Epithelial cell of proximal tubule (primary cell): ENCODE results near the gene DENND5B. TPM values are rescaled to one million over a fixed set of nuclear protein-coding genes. Genes with fewer than 3 reads are reported as not detected.

Experiments used
- DNase-seq: peaks from one replicate; pipeline ENCODE4 v3.0.0-alpha.2; 2011; ENCODE audit warnings: low read depth
- H3K4me3 ChIP-seq: 2 replicates; pipeline ENCODE4 v1.5.1; 2011; ENCODE audit warnings: low read depth, mild to moderate bottlenecking, low read length
- CTCF ChIP-seq: conservative IDR thresholded peaks from 2 replicates; pipeline ENCODE4 v1.5.1; 2012; ENCODE audit warnings: low read depth, mild to moderate bottlenecking, low read length
- total RNA-seq: library from RNA; depleted of rRNA; stranded (reverse); fragments of >200 nt; gene quantifications from 2 replicates; pipeline ENCODE4 v1.2.3, GENCODE V29; 2015

DENND5B gene
- total RNA-seq, 1 donor from 2014 or later, result 8.6 TPM

GRCh38 chr12:31370531-31371255 is 220.2 kb downstream of the DENND5B start:
- DNase-seq, result peak; percentile 30
- TF ChIP-seq CTCF, result no peak
- no peak overlapping the region for H3K4me3 ChIP-seq

- no peak overlapping the region for H3K4me3 ChIP-seq
- TF ChIP-seq CTCF, result no peak
- DNase-seq, result no peak
These were observed 221.0 kb downstream of the DENND5B start for GRCh38 chr12:31369712-31370521.

- no peak overlapping the region for H3K4me3 ChIP-seq
- TF ChIP-seq CTCF, result no peak
- no peak for DNase-seq
These were observed 222.1 kb downstream of the DENND5B start for GRCh38 chr12:31368666-31369361.

- no peak overlapping the region for H3K4me3 ChIP-seq
These were observed 224.8 kb downstream of the DENND5B start for GRCh38 chr12:31366104-31366621.

GRCh38 chr12:31363831-31364230 is 227.1 kb downstream of the DENND5B start:
- no peak for TF ChIP-seq CTCF
- H3K4me3 ChIP-seq, result no peak overlapping the region
- DNase-seq, result no peak

More at GRCh38 chr12:31366104-31366621, 224.8 kb downstream of the DENND5B start:
- no peak for DNase-seq
- no peak for TF ChIP-seq CTCF

- no peak for TF ChIP-seq CTCF
- no peak for DNase-seq
- no peak overlapping the region for H3K4me3 ChIP-seq
These were observed 227.5 kb downstream of the DENND5B start for GRCh38 chr12:31363416-31363809.
